HepG2 (cell line): ENCODE data around the gene OR6N1. TPM values are rescaled to one million over a fixed set of nuclear protein-coding genes. Genes with fewer than 3 reads are reported as not detected.

Experiments used
- ATAC-seq: fragments of 200-7000 bp; cut with Tn5 transposase; 3 replicates; pipeline ENCODE4 v1.9.1; 2020; ENCODE audit warnings: mild to moderate bottlenecking, moderate library complexity
- BruUV-seq: library from RNA; stranded (reverse); fragments of 400-500 nt; replicated peaks from 2 replicates; lab custom pipeline; 2021; lab: Mats Ljungman, UMichigan
- CTCF ChIA-PET: fragments of 300-600 bp; formaldehyde crosslinking; extraction: SDS; loops from one replicate; lab custom pipeline; 2021; ENCODE audit warnings: low total read pairs, inconsistent platforms, low intra/inter-chr PET ratio; lab: Yijun Ruan, JAX
- POLR2A ChIA-PET: fragments of 350-600 bp; sonication (Branson Sonifier 250); formaldehyde crosslinking; loops from one replicate; lab custom pipeline; 2020; ENCODE audit warnings: antibody characterized with exemption, inconsistent platforms; lab: Yijun Ruan, JAX
- DNase-seq: peaks from one replicate; pipeline ENCODE4 v3.0.0-alpha.2; 2015; ENCODE audit warnings: low spot score
- FAIRE-seq: peaks from 3 replicates; lab custom pipeline; 2011; peaks lifted over from hg19 to GRCh38; lab: Jason Lieb, UNC
- H2AFZ ChIP-seq: one replicate; pipeline ENCODE4 v1.6.1; 2011; ENCODE audit warnings: low read length, inconsistent platforms
- H3K27ac ChIP-seq: fragments of 300-600 bp; 3 replicates; pipeline ENCODE4 v1.8.0; 2011; ENCODE audit warnings: mixed run types, mild to moderate bottlenecking, mixed read lengths, low read length, inconsistent platforms; ENCODE audit not compliant: insufficient read depth; ENCODE audit errors: extremely low read length
- H3K27me3 ChIP-seq, 2 experiments: fragments of 200-600 bp in 1 of 2; 2 replicates in 1 of 2; 3 replicates in 1 of 2; pipeline versions ENCODE4 v1.6.0 to v1.8.0; 2011; ENCODE audit warnings: low read length in 2 of 2, mild to moderate bottlenecking in 2 of 2, moderate library complexity in 2 of 2, inconsistent platforms in 1 of 2; ENCODE audit not compliant: insufficient read depth in 2 of 2, control insufficient read depth in 1 of 2
- H3K36me3 ChIP-seq, 2 experiments: fragments of 200-600 bp in 1 of 2; replicated peaks in 1 of 2; 2 replicates in 1 of 2; 3 replicates in 1 of 2; pipeline versions ENCODE4 v1.5.1 to v1.8.0; 2011; ENCODE audit warnings: low read length in 2 of 2, inconsistent platforms in 1 of 2; ENCODE audit not compliant: insufficient read depth in 2 of 2, control insufficient read depth in 1 of 2
- H3K4me1 ChIP-seq: 2 replicates; pipeline ENCODE4 v1.5.1; 2012; ENCODE audit warnings: low read length, inconsistent platforms; ENCODE audit not compliant: insufficient read depth
- H3K4me2 ChIP-seq: 2 replicates; pipeline ENCODE4 v1.6.0; 2011; ENCODE audit warnings: low read depth, low read length, inconsistent platforms
- H3K4me3 ChIP-seq, 3 experiments: fragments of 200-600 bp in 1 of 3; sonication (generic), shearing (Covaris generic) in 1 of 3; replicated peaks in 1 of 3; 2 replicates each; pipeline ENCODE4 v1.5.1; 2011 to 2016; ENCODE audit warnings: low read length in 3 of 3, inconsistent platforms in 2 of 3, low read depth in 2 of 3, mild to moderate bottlenecking in 2 of 3, control low read depth in 1 of 3, mixed read lengths in 1 of 3; ENCODE audit not compliant: insufficient read depth in 1 of 3
- H3K79me2 ChIP-seq: one replicate; pipeline ENCODE4 v1.6.1; 2011; ENCODE audit warnings: low read length, inconsistent platforms; ENCODE audit not compliant: insufficient read depth
- H3K9ac ChIP-seq: 2 replicates; pipeline ENCODE4 v1.6.0; 2011; ENCODE audit warnings: mild to moderate bottlenecking, low read depth, low read length, inconsistent platforms; ENCODE audit not compliant: insufficient read depth
- H3K9me3 ChIP-seq: 2 replicates; pipeline ENCODE4 v1.5.1; 2012; ENCODE audit warnings: mild to moderate bottlenecking, low read length
- H4K20me1 ChIP-seq: 2 replicates; pipeline ENCODE4 v1.6.0; 2011; ENCODE audit warnings: inconsistent platforms, mild to moderate bottlenecking, low read length, moderate library complexity; ENCODE audit not compliant: insufficient read depth
- EEA1 ChIP-seq: sonication (generic); formaldehyde crosslinking; IDR thresholded peaks from 2 replicates; pipeline ENCODE4 v1.5.1; 2020; ENCODE audit warnings: mild to moderate bottlenecking, missing genetic modification reagents, borderline replicate concordance
- HMGXB3 ChIP-seq: sonication (generic); formaldehyde crosslinking; IDR thresholded peaks from 2 replicates; pipeline ENCODE4 v1.4.0; 2020; ENCODE audit warnings: missing genetic modification reagents, borderline replicate concordance
- KDM5B ChIP-seq: sonication (generic); formaldehyde crosslinking; IDR thresholded peaks from 2 replicates; pipeline ENCODE4 v1.4.0; 2020; ENCODE audit warnings: missing genetic modification reagents, mild to moderate bottlenecking, borderline replicate concordance
- PHF21A ChIP-seq: sonication (generic); formaldehyde crosslinking; IDR thresholded peaks from 2 replicates; pipeline ENCODE4 v1.5.0; 2020; ENCODE audit warnings: mild to moderate bottlenecking, missing genetic modification reagents
- ZBTB8A ChIP-seq: sonication (generic); formaldehyde crosslinking; IDR thresholded peaks from 2 replicates; pipeline ENCODE4 v1.4.0; 2020; ENCODE audit warnings: mild to moderate bottlenecking, low read depth, missing genetic modification reagents, borderline replicate concordance
- ZFAT ChIP-seq: sonication (generic); formaldehyde crosslinking; conservative IDR thresholded peaks from 2 replicates; pipeline ENCODE4 v1.8.1; 2023; ENCODE audit warnings: missing genetic modification reagents, inconsistent platforms
- ZFP36 ChIP-seq: fragments of 150-350 bp; IDR thresholded peaks from 2 replicates; pipeline ENCODE4 v1.6.1; 2018; ENCODE audit warnings: borderline replicate concordance, low read length, low read depth; ENCODE audit not compliant: partially characterized antibody
- ZNF143 ChIP-seq: sonication (generic); formaldehyde crosslinking; IDR thresholded peaks from 2 replicates; pipeline ENCODE4 v1.4.0; 2020; ENCODE audit warnings: missing genetic modification reagents
- ZNF251 ChIP-seq: sonication (generic); formaldehyde crosslinking; IDR thresholded peaks from 2 replicates; pipeline ENCODE4 v1.9.0; 2021; ENCODE audit warnings: mild to moderate bottlenecking, missing genetic modification reagents
- ZZZ3 ChIP-seq: sonication (generic); formaldehyde crosslinking; IDR thresholded peaks from 2 replicates; pipeline ENCODE4 v1.4.0; 2020; ENCODE audit warnings: missing genetic modification reagents, mild to moderate bottlenecking, borderline replicate concordance
- WGBS: methylation state at CpG from one replicate; pipeline ENCODE4 v1.1.6; 2017; ENCODE audit warnings: low lambda C conversion rate; 5-methylcytosine and 5-hydroxymethylcytosine counted together
- in situ Hi-C: cut with HindIII; loops from 2 replicates; pipeline ENCODE4 v1.10.0; 2017; ENCODE audit warnings: low pct_unique_long_range_greater_than_20kb; ENCODE audit not compliant: extremely low pct_ligation_motif_present
- intact Hi-C: fragments of 100-400 bp; cut with micrococcal nuclease; formaldehyde crosslinking; loops from one replicate; pipeline ENCODE4 v1.10.0; 2022; ENCODE audit not compliant: unreplicated experiment
- polyA plus RNA-seq, 8 experiments: library from polyadenylated mRNA; depleted of rRNA in 3 of 8; stranded (reverse) in 7 of 8; unstranded in 1 of 8; fragments of >200 nt; fragmentation: Illumina TruSeq in 4 of 8; extraction: Trizol in 4 of 8; gene quantifications; 2 replicates each; pipeline versions ENCODE4 v1.2.1 to v1.2.3, GENCODE V29; 2011 to 2016; ENCODE audit warnings: low read depth in 4 of 8, missing spikeins in 1 of 8, mixed read lengths in 1 of 8; ENCODE audit not compliant: insufficient read depth in 1 of 8
- total RNA-seq, 5 experiments: library from RNA; depleted of rRNA; stranded (reverse); fragments of >200 nt; fragmentation: Illumina TruSeq; extraction: Trizol; gene quantifications; 2 replicates each; pipeline ENCODE4 v1.2.3, GENCODE V29; 2016; ENCODE audit warnings: low read depth in 1 of 5
- TF ChIP-seq, protein P1 (sequence below): sonication (generic); formaldehyde crosslinking; IDR thresholded peaks from 2 replicates; pipeline ENCODE4 v1.8.1; 2023; ENCODE audit warnings: missing genetic modification reagents, inconsistent platforms, borderline replicate concordance
- TF ChIP-seq, protein P2 (sequence below): sonication (generic); formaldehyde crosslinking; IDR thresholded peaks from 2 replicates; pipeline ENCODE4 v1.4.0; 2020; ENCODE audit warnings: mild to moderate bottlenecking, missing genetic modification reagents
- TF ChIP-seq, protein P3 (sequence below): sonication (generic); formaldehyde crosslinking; IDR thresholded peaks from 2 replicates; pipeline ENCODE4 v1.4.0; 2020; ENCODE audit warnings: missing genetic modification reagents, borderline replicate concordance
- TF ChIP-seq, protein P4 (sequence below): sonication (generic); formaldehyde crosslinking; IDR thresholded peaks from 2 replicates; pipeline ENCODE4 v1.4.0; 2020; ENCODE audit warnings: missing genetic modification reagents

Gene OR6N1
- total and polyA plus RNA-seq, 2 of the 13 experiments (the other 11 are each of a cell fraction or from before 2014, with no cell fraction given), result not detected

DNA sequence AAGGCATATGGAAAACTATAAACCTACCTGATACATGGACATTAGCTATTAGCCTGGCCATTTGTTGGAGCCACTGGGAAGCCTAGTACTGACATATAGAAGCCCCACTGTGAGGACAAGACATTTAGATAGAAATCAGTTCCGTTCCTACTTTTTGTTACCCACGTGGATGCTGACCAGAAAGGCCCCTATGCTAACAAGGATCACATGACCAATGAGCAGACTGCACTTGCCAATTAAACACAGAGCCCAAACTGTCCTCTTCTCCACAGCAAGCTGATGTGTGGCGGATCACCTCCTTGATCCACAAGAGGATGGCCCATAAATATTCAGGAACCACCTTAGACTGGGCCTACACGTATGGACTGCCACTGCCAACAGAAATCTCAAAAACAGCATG, 40.3 kb downstream of the OR6N1 start:
- intact Hi-C loops (no loop called here), in situ Hi-C loops (no loop called here)
- no peak overlapping the region for H3K4me3 ChIP-seq
- no TSS peak for BruUV-seq
- no peaks in the 10 kb centered on the region for H4K20me1 ChIP-seq
- no peaks in the 10 kb centered on the region for H3K36me3 ChIP-seq
- ChIA-PET POLR2A (no interaction called here), CTCF (no interaction called here)
- H3K9ac ChIP-seq, result no peak overlapping the region
- peaks cover 6% of the 10 kb centered on the region for H3K9me3 ChIP-seq
- no peak for FAIRE-seq
- no peaks in the 10 kb centered on the region for H3K4me1 ChIP-seq
- H2AFZ ChIP-seq, result no peak overlapping the region
- WGBS, result 18% methylated on average over 4 of the region's 4 CpGs
- no peak for ATAC-seq
- no peak overlapping the region for H3K4me2 ChIP-seq
- no peaks in the 10 kb centered on the region for H3K79me2 ChIP-seq
- DNase-seq, result no peak
- H3K27me3 ChIP-seq, result no peaks in the 10 kb centered on the region
- no peak overlapping the region for H3K27ac ChIP-seq
- TF ChIP-seq ZBTB8A (CRISPR knock-in tag), result no peak
- no peak for TF ChIP-seq KDM5B (CRISPR knock-in tag)
- TF ChIP-seq, protein P1, sequence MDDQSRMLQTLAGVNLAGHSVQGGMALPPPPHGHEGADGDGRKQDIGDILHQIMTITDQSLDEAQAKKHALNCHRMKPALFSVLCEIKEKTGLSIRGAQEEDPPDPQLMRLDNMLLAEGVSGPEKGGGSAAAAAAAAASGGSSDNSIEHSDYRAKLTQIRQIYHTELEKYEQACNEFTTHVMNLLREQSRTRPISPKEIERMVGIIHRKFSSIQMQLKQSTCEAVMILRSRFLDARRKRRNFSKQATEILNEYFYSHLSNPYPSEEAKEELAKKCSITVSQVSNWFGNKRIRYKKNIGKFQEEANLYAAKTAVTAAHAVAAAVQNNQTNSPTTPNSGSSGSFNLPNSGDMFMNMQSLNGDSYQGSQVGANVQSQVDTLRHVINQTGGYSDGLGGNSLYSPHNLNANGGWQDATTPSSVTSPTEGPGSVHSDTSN (CRISPR knock-in tag), result no peak
- TF ChIP-seq ZNF251 (CRISPR knock-in tag), result no peak
- TF ChIP-seq, protein P2, sequence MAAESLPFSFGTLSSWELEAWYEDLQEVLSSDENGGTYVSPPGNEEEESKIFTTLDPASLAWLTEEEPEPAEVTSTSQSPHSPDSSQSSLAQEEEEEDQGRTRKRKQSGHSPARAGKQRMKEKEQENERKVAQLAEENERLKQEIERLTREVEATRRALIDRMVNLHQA (CRISPR knock-in tag), result no peak
- no peak for TF ChIP-seq ZFP36
- no peak for TF ChIP-seq ZZZ3 (CRISPR knock-in tag)
- TF ChIP-seq, protein P3, sequence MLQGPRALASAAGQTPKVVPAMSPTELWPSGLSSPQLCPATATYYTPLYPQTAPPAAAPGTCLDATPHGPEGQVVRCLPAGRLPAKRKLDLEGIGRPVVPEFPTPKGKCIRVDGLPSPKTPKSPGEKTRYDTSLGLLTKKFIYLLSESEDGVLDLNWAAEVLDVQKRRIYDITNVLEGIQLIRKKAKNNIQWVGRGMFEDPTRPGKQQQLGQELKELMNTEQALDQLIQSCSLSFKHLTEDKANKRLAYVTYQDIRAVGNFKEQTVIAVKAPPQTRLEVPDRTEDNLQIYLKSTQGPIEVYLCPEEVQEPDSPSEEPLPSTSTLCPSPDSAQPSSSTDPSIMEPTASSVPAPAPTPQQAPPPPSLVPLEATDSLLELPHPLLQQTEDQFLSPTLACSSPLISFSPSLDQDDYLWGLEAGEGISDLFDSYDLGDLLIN (CRISPR knock-in tag), result no peak
- no peak for TF ChIP-seq ZNF143
- TF ChIP-seq PHF21A, result no peak
- TF ChIP-seq EEA1 (CRISPR knock-in tag), result no peak
- TF ChIP-seq HMGXB3, result no peak
- TF ChIP-seq ZFAT (CRISPR knock-in tag), result no peak
- TF ChIP-seq, protein P4, sequence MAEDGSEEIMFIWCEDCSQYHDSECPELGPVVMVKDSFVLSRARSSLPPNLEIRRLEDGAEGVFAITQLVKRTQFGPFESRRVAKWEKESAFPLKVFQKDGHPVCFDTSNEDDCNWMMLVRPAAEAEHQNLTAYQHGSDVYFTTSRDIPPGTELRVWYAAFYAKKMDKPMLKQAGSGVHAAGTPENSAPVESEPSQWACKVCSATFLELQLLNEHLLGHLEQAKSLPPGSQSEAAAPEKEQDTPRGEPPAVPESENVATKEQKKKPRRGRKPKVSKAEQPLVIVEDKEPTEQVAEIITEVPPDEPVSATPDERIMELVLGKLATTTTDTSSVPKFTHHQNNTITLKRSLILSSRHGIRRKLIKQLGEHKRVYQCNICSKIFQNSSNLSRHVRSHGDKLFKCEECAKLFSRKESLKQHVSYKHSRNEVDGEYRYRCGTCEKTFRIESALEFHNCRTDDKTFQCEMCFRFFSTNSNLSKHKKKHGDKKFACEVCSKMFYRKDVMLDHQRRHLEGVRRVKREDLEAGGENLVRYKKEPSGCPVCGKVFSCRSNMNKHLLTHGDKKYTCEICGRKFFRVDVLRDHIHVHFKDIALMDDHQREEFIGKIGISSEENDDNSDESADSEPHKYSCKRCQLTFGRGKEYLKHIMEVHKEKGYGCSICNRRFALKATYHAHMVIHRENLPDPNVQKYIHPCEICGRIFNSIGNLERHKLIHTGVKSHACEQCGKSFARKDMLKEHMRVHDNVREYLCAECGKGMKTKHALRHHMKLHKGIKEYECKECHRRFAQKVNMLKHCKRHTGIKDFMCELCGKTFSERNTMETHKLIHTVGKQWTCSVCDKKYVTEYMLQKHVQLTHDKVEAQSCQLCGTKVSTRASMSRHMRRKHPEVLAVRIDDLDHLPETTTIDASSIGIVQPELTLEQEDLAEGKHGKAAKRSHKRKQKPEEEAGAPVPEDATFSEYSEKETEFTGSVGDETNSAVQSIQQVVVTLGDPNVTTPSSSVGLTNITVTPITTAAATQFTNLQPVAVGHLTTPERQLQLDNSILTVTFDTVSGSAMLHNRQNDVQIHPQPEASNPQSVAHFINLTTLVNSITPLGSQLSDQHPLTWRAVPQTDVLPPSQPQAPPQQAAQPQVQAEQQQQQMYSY (CRISPR knock-in tag), result no peak
